Ectodermal cell (in vitro differentiated cells): Measurements from ENCODE around the gene MORF4L2.
"Not testable (repeated sequence)": the region's sequence is repeated elsewhere in the genome, so short reads cannot be mapped to it uniquely, and the experiment has no call there.

ENCODE experiments used
- H3K27ac ChIP-seq: 2 replicates; pipeline ENCODE4 v1.7.0; 2013; ENCODE audit warnings: mild to moderate bottlenecking, low read depth, low read length; ENCODE audit not compliant: insufficient read depth, poor library complexity, severe bottlenecking
- H3K27me3 ChIP-seq: 2 replicates; pipeline ENCODE4 v1.7.0; 2013; ENCODE audit warnings: mild to moderate bottlenecking, low read length; ENCODE audit not compliant: insufficient read depth, control insufficient read depth, poor library complexity, severe bottlenecking
- H3K36me3 ChIP-seq: one replicate; pipeline ENCODE4 v1.7.0; 2013; ENCODE audit warnings: low read length; ENCODE audit not compliant: control insufficient read depth, insufficient read depth
- H3K4me1 ChIP-seq: one replicate; pipeline ENCODE4 v1.7.0; 2013; ENCODE audit warnings: low read length; ENCODE audit not compliant: control insufficient read depth, insufficient read depth
- H3K4me3 ChIP-seq: 2 replicates; pipeline ENCODE4 v1.7.0; 2013; ENCODE audit warnings: low read depth, low read length, control low read depth; ENCODE audit not compliant: insufficient read depth
- H3K9me3 ChIP-seq: 2 replicates; pipeline ENCODE4 v1.7.0; 2013; ENCODE audit warnings: mild to moderate bottlenecking, low read length, moderate library complexity; ENCODE audit not compliant: control insufficient read depth
- WGBS, 2 experiments: methylation state at CpG; one replicate each; pipeline ENCODE4 v1.1.7; 2013; ENCODE audit warnings: missing lambda C conversion rate in 2 of 2; 5-methylcytosine and 5-hydroxymethylcytosine counted together

MORF4L2 gene

GRCh38 chrX:103657066-103657465, 29.4 kb downstream of the MORF4L2 start:
- H3K27ac ChIP-seq = not testable (repeated sequence)
- WGBS, 2 experiments = 92 to 93% methylated on average over 2 of the region's 2 CpGs

GRCh38 chrX:103656617-103657016, 29.9 kb downstream of the MORF4L2 start:
- Histone ChIP-seq H3K36me3 (no peaks in the 10 kb centered on the region), H3K4me1 (no peaks in the 10 kb centered on the region), H3K4me3 (no peak overlapping the region), H3K27ac (no peak overlapping the region), H3K27me3 (no peaks in the 10 kb centered on the region), H3K9me3 (no peaks in the 10 kb centered on the region)
- WGBS, 2 experiments = 66 to 76% methylated on average over 3 of the region's 3 CpGs

More at GRCh38 chrX:103657066-103657465, 29.4 kb downstream of the MORF4L2 start:
- not testable (repeated sequence) for H3K9me3 ChIP-seq, H3K36me3 ChIP-seq, H3K4me1 ChIP-seq, H3K4me3 ChIP-seq, H3K27me3 ChIP-seq

GRCh38 chrX:103655230-103656000, 31.1 kb downstream of the MORF4L2 start:
- not testable (repeated sequence) for H3K36me3 ChIP-seq, H3K9me3 ChIP-seq, H3K27ac ChIP-seq, H3K27me3 ChIP-seq, H3K4me1 ChIP-seq, H3K4me3 ChIP-seq
- 86 to 96% methylated on average over 7 of the region's 7 CpGs for WGBS, 2 experiments

GRCh38 chrX:103651151-103651773, 35.2 kb downstream of the MORF4L2 start:
- 100% methylated on average over 1 of the region's 2 CpGs; no CpG with 5 or more reads in 1 of the 2 experiments for whole genome bisulfite sequencing, 2 experiments
- Histone ChIP-seq H3K4me1 (no peaks in the 10 kb centered on the region), H3K36me3 (no peaks in the 10 kb centered on the region), H3K27me3 (no peaks in the 10 kb centered on the region), H3K4me3 (no peak overlapping the region), H3K9me3 (no peaks in the 10 kb centered on the region), H3K27ac (no peak overlapping the region)

- no peak overlapping the region for H3K27ac ChIP-seq
- H3K36me3 ChIP-seq = no peaks in the 10 kb centered on the region
- no peaks in the 10 kb centered on the region for H3K9me3 ChIP-seq
- no peaks in the 10 kb centered on the region for H3K27me3 ChIP-seq
- H3K4me3 ChIP-seq = no peak overlapping the region
- H3K4me1 ChIP-seq = no peaks in the 10 kb centered on the region
- 83 to 100% methylated on average over 1 of the region's 1 CpG for WGBS, 2 experiments
Measured at GRCh38 chrX:103647630-103648029, 38.9 kb downstream of the MORF4L2 start.

GRCh38 chrX:103644125-103644524, 42.4 kb downstream of the MORF4L2 start:
- Histone ChIP-seq H3K9me3 (no peaks in the 10 kb centered on the region), H3K27ac (no peak overlapping the region), H3K36me3 (no peaks in the 10 kb centered on the region), H3K4me1 (no peaks in the 10 kb centered on the region), H3K27me3 (no peaks in the 10 kb centered on the region), H3K4me3 (no peak overlapping the region)
- WGBS, 2 experiments = 91% methylated on average over 1 of the region's 1 CpG; no CpG with 5 or more reads in 1 of the 2 experiments

- H3K27ac ChIP-seq = no peak overlapping the region
Measured at GRCh38 chrX:103640401-103641155, 45.9 kb downstream of the MORF4L2 start.

GRCh38 chrX:103638479-103639346, 47.8 kb downstream of the MORF4L2 start:
- H3K27ac ChIP-seq = not testable (repeated sequence)

More at GRCh38 chrX:103640401-103641155, 45.9 kb downstream of the MORF4L2 start:
- Histone ChIP-seq H3K9me3 (no peaks in the 10 kb centered on the region), H3K4me3 (no peak overlapping the region), H3K36me3 (no peaks in the 10 kb centered on the region), H3K27me3 (no peaks in the 10 kb centered on the region), H3K4me1 (peaks cover 9% of the 10 kb centered on the region)
- 76 to 84% methylated on average over 4 of the region's 4 CpGs for WGBS, 2 experiments

GRCh38 chrX:103637604-103638338, 48.7 kb downstream of the MORF4L2 start:
- H3K27ac ChIP-seq = no peak overlapping the region
- H3K9me3 ChIP-seq = no peaks in the 10 kb centered on the region
- peaks cover 9% of the 10 kb centered on the region for H3K4me1 ChIP-seq
- no peak overlapping the region for H3K4me3 ChIP-seq
- H3K36me3 ChIP-seq = no peaks in the 10 kb centered on the region
- no peaks in the 10 kb centered on the region for H3K27me3 ChIP-seq
- 92 to 94% methylated on average over 1 of the region's 2 CpGs for WGBS, 2 experiments

More at GRCh38 chrX:103638479-103639346, 47.8 kb downstream of the MORF4L2 start:
- not testable (repeated sequence) for H3K4me1 ChIP-seq, H3K4me3 ChIP-seq, H3K36me3 ChIP-seq, H3K27me3 ChIP-seq, H3K9me3 ChIP-seq
- 21 to 32% methylated on average over 3 to 6 of the region's 6 CpGs for WGBS, 2 experiments
